NB4 (cell line): ENCODE results near the gene EIF2D.

Experiments used
- DNase-seq: peaks from one replicate; pipeline ENCODE4 v3.0.0; 2010; ENCODE audit warnings: low read depth
- H3K4me3 ChIP-seq: one replicate; pipeline ENCODE4 v1.5.1; 2011; ENCODE audit warnings: mild to moderate bottlenecking, low read depth, low read length, moderate library complexity
- MYC ChIP-seq: IDR thresholded peaks from 2 replicates; pipeline ENCODE4 v1.6.1; 2011; ENCODE audit warnings: low read depth, low read length
- POLR2A ChIP-seq: IDR thresholded peaks from 2 replicates; pipeline ENCODE4 v1.6.1; 2011; ENCODE audit warnings: mild to moderate bottlenecking; ENCODE audit not compliant: insufficient read length; ENCODE audit errors: extremely low read depth
- TF ChIP-seq, protein P1 (sequence below): IDR thresholded peaks from one replicate; pipeline ENCODE4 v1.5.1; 2012; ENCODE audit warnings: low read depth, low read length
- TF ChIP-seq, protein P2 (sequence below): IDR thresholded peaks from 2 replicates; pipeline ENCODE4 v1.6.1; 2011; ENCODE audit warnings: low read depth, low read length

EIF2D gene

DNA sequence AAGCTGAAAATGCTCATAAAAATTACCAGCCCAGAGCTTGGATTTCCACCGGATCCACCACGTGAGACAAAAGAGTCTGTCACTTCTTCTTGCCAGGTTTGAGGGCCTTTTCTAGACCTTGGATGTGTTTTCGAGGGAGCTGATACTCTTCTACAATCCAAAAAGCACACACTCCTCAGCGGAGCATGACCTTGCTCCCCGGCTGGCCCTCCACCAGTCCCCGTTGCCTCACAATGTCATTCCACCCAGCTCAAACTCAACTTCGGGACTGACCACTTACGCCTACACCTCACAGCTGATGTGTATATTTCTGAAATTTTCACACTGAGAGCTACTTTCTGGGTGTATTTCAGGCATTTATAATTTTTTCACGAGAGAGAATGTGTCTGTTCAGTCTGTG lies 20.6 kb downstream of the EIF2D start:
- TF ChIP-seq, protein P1, sequence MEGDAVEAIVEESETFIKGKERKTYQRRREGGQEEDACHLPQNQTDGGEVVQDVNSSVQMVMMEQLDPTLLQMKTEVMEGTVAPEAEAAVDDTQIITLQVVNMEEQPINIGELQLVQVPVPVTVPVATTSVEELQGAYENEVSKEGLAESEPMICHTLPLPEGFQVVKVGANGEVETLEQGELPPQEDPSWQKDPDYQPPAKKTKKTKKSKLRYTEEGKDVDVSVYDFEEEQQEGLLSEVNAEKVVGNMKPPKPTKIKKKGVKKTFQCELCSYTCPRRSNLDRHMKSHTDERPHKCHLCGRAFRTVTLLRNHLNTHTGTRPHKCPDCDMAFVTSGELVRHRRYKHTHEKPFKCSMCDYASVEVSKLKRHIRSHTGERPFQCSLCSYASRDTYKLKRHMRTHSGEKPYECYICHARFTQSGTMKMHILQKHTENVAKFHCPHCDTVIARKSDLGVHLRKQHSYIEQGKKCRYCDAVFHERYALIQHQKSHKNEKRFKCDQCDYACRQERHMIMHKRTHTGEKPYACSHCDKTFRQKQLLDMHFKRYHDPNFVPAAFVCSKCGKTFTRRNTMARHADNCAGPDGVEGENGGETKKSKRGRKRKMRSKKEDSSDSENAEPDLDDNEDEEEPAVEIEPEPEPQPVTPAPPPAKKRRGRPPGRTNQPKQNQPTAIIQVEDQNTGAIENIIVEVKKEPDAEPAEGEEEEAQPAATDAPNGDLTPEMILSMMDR = no peak
- TF ChIP-seq, protein P2, sequence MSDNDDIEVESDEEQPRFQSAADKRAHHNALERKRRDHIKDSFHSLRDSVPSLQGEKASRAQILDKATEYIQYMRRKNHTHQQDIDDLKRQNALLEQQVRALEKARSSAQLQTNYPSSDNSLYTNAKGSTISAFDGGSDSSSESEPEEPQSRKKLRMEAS = no peak
- TF ChIP-seq POLR2A = no peak
- TF ChIP-seq MYC = no peak
- no peak overlapping the region for H3K4me3 ChIP-seq
- DNase-seq = no peak

DNA sequence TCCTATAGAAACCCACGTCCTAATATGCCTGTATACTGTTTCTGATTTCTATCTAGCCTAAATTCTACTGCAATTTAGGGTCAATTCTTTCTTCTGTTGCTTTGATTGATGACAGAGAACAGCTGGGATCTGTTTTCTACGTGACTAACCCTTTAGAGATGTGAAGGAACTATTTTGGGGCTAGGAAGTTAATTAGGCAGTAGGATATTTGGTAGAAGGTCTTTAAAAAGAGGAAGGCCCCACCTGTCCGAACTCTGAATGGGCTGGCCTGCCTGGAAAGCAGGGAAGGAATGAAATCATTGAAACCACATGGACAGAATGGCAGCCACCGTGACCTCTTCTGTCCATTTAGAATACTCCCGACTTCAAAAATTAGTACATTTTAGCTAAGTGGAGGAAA lies 21.0 kb downstream of the EIF2D start:
- H3K4me3 ChIP-seq = no peak overlapping the region
- TF ChIP-seq, protein P2 = no peak
- no peak for TF ChIP-seq MYC
- TF ChIP-seq POLR2A = no peak
- TF ChIP-seq, protein P1 = no peak
- DNase-seq = no peak

DNA sequence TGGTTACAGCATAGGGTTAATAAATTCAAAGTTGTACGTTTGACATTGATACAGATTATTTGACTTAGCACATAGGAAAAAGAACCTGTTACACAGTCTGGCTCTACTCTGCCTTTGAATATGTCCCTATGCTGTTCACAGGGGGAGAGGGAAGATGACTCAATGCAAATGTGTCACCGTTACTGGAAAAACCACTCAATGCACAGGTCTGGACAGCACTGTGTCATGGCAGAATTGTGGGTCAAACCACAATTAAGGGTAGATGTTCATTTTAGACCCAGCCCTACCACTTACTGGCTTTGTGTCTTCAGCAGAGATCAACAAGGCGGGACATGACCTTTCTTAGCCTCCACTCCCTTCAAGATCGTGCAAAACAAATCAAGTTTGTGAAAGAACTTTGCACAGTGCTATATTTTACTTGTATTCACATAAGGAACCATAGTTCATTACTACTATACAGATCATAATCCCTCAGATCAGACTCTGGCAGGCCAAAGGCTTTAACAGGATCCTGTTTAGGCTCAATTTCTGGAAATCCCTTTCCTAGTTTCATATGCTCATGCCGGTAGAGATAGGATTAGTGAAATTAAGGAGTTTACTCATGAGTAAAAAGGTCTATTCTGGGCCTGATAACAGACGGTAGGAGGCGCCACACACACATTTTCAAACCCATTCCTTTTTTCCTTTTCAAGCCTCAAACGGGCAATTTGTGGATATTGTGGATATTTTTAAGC lies 22.1 kb downstream of the EIF2D start:
- peak; percentile 51 for DNase-seq
- no peak overlapping the region for H3K4me3 ChIP-seq
- TF ChIP-seq, protein P2 = no peak
- TF ChIP-seq POLR2A = no peak
- TF ChIP-seq, protein P1 = peak; percentile 8

DNA sequence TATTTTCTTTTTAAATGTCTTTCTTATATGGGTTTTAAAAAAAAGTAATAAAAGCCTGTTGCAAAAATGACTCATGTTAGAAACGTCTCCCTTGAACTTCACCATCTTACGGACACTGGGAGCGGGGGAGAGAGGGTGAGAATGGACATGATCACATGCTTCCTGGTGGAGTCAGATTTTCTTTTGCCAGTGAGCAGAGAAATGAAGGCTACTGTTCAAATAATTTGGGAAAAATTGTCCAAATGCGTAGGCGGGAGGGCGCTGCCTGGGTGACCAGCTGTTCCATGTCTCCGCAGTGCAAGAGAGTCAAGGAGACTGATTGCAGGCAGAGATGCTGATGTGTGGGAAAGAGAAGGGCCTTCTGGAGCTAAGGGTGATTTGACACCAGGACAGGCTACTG lies 23.1 kb downstream of the EIF2D start:
- H3K4me3 ChIP-seq = no peak overlapping the region
- DNase-seq = no peak
- TF ChIP-seq, protein P2 = no peak
- TF ChIP-seq POLR2A (no peak), MYC (no peak)
- TF ChIP-seq, protein P1 = no peak

DNA sequence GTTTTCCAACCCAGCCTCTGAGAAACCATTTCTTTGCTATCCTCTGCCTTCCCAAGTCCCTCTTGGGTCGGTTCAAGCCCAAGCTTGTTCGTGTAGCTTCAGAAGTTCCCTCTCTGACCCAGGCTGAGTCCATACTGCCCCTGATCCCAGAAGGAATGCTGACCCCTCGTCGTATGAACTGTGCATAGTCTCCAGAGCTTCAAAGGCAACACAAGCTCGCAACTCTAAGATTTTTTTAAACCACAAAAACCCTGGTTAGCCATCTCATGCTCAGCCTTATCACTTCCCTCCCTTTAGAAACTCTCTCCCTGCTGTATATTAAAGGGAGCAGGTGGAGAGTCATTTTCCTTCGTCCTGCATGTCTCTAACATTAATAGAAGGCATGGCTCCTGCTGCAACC lies 23.8 kb downstream of the EIF2D start:
- TF ChIP-seq, protein P2 = no peak
- TF ChIP-seq POLR2A = no peak
- TF ChIP-seq, protein P1 = no peak
- no peak for TF ChIP-seq MYC
- DNase-seq = no peak
- H3K4me3 ChIP-seq = no peak overlapping the region
